ENCODE results near the gene BAG1.

BAG1 gene

DNA sequence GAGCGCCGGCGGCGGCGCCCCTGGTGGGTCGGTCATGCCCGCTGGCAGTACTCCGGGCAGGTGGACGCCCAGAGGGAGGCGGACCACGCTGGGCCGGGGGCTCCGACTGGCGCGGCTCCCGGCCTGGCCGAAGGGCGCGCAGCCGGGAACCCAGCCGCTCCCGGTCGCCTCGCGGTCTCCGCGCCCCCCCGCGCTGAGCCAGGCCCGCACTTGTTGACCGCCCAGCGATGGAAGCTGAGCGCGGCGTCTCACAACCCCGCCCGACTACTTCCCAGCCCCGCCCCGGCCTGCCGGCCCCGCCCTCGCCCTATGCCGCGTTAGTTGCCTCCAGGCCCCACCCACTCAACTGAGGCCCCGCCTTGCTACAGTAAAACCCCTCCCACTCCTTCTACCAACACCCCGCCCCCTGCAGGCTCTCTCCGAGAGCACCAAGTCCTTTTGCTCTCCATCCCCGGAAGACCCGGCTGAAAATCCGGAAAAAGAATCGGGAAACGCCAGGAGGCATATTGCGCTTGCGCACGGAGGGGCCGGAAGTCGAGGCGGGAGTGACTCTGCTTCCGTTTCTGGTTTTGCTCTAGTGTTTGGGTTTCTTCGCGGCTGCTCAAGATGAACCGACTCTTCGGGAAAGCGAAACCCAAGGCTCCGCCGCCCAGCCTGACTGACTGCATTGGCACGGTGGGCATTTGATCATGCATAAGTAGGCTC is at the start of gene BAG1, which contains the start of gene CHMP5:
TSS of gene BAG1 (minus strand) at position 236 of the 705 bp plus-strand sequence.
TSS of gene CHMP5 (plus strand) at position 577 of the 705 bp plus-strand sequence. CDS start at position 607, 30 bp downstream.
- DNase-seq (ENCODE audit: low read depth, low spot score): peak; percentile 98

DNA sequence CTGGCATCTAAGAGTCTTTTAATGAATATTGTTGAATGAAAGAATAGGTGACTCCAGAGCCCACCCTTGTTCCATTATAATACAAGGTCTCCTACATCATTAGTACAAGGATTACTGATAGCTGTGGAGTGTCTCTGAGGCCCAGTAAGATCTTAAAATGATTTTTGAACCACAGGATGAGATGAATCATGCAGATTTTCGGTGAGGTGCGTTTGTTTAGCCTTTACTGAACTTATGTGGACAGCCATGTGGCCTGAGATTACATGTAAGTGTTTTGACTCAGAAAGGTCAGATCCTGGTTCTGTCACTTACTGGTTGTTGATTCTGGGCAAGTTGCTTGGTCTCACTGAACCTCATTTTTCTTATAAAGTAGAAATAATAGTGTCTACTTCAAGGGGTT is 47.4 kb upstream of the BAG1 start:
- DNase-seq (ENCODE audit: low read depth, low spot score): no peak

GRCh38 chr9:33310748-33311147 is 46.2 kb upstream of the BAG1 start:
- DNase-seq (ENCODE audit: low read depth, low spot score): no peak

GRCh38 chr9:33309903-33310302 is 45.4 kb upstream of the BAG1 start:
- no peak for DNase-seq (ENCODE audit: low read depth, low spot score)

DNA sequence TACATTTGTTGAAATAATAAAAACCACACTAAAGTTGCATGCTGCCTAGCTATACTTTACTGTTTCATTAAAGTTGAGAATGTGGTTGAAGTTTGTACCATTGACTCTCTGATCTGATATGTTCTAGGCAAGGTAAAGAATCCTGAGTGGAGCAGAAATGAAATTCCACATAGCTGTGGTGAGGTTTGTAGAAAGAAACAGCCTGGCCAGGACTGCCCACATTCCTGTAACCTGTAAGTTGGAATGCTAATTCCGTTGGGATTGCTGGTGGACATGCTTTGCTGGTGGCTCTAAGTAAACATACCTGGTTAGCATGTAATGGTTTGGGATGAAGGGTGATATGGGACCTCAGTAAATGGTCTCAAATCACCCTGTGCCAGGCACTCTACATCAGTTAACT is 42.6 kb upstream of the BAG1 start:
- no peak for DNase-seq (ENCODE audit: low read depth, low spot score)

- DNase-seq (ENCODE audit: low read depth, low spot score): no peak
Measured at GRCh38 chr9:33306037-33306436, 41.5 kb upstream of the BAG1 start.

- DNase-seq (ENCODE audit: low read depth, low spot score): no peak
Measured at GRCh38 chr9:33304362-33304761, 39.9 kb upstream of the BAG1 start.

DNA sequence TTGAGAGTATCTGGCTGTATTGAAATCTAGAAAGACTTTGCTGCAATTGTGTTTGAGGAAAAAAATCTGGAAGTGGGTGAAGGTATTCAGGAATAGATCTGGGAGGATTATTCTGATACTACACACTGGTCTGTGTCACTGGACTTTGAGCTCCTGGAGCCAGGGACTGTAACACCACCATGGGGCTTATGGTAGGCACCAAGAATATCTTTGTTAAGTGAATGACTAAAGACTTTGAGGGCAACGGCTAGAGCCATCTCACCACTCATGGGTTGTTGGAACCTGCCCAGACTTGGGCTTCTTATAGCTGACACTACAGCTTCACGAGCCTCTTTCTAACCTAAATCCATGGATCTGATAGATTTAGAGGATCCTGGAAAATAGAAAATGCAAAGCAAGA is 36.0 kb upstream of the BAG1 start:
- DNase-seq (ENCODE audit: low read depth, low spot score): no peak

GRCh38 chr9:33297432-33297831 is 32.9 kb upstream of the BAG1 start:
- no peak for DNase-seq (ENCODE audit: low read depth, low spot score)

GRCh38 chr9:33295571-33295970 is 31.1 kb upstream of the BAG1 start:
- no peak for DNase-seq (ENCODE audit: low read depth, low spot score)

DNA sequence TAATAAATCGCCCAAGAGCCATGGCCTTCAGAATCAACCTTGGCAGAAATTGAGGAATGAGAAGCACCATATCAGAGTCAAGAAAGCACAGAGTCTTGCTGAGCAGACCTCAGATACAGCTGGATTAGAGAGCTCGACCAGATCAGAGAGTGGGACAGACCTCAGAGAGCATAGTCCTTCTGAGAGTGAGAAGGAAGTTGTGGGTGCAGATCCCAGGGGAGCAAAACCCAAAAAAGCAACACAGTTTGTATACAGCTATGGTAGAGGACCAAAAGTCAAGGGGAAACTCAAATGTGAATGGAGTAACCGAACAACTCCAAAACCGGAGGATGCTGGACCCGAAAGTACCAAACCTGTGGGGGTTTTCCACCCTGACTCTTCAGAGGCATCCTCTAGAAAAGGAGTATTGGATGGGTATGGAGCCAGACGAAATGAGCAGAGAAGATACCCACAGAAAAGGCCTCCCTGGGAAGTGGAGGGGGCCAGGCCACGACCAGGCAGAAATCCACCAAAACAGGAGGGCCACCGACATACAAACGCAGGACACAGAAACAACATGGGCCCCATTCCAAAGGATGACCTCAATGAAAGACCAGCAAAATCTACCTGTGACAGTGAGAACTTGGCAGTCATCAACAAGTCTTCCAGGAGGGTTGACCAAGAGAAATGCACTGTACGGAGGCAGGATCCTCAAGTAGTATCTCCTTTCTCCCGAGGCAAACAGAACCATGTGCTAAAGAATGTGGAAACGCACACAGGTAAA is 30.3 kb upstream of the BAG1 start:
- no peak for DNase-seq (ENCODE audit: low read depth, low spot score)

- no peak for DNase-seq (ENCODE audit: low read depth, low spot score)
Measured at GRCh38 chr9:33293782-33294181, 29.3 kb upstream of the BAG1 start.

GRCh38 chr9:33291901-33292300 is 27.4 kb upstream of the BAG1 start:
- no peak for DNase-seq (ENCODE audit: low read depth, low spot score)

DNA sequence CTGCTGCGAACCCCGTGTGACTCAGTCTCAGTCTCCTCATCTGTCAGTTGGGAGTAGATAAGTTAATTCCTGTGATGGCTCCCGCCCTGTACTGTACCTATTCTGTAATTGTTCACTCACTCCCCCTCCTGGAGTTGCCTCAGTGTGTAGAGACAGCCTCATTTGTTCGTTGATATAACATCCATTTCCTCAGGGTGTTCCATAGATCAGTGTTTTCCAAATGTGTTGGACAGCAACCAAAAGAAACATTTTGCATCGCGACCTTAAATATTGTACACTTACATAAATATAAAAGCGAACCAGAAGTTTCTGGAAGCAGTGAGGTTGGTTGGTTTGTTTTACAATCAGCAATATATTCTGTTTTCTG is 26.5 kb upstream of the BAG1 start:
- no peak for DNase-seq (ENCODE audit: low read depth, low spot score)

DNA sequence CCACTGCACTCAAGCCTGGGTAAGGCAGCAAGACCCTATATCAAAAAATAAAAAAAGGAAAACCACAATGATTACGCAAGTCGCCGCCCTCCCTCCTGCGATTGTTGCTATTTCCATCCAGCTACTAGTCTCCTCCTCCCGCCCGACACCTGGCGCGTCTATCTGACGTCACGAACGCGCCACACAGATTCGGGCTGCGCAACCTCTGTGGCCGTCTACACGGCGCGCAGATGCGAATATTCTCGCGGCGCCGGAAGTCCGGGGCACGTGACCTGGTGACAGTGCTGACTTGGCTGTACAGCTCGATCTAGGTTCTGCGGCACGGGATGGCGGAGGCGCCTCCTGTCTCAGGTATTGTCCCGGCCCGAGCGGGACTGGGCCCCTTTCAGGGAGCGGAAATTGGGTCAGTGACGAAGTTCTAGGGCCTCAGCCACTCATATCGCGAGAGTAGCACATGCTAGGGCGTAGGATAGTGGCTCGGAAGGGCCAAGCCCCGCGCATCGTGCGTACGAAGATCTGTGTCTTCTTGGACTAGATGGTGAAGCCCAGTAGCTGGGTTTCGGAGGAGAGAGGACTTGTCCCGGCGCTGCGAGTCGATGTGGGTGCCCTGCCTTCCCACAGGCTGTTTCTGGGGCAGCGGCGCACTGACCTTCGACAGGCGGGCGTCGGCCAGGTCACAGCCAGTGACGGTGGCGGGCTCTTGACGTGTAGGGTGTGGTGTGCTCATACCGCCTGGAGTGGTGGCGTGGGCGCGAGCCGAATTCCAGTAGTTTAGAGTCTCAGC is 25.9 kb upstream of the BAG1 start, which contains the start of gene NFX1:
TSS of gene NFX1 (plus strand) at position 270 of the 784 bp plus-strand sequence. CDS start at position 327, 57 bp downstream.
- peak; percentile 99 for DNase-seq (ENCODE audit: low read depth, low spot score)

- DNase-seq (ENCODE audit: low read depth, low spot score): no peak
Measured at GRCh38 chr9:33289936-33290246, 25.4 kb upstream of the BAG1 start.

- DNase-seq (ENCODE audit: low read depth, low spot score): no peak
Measured at GRCh38 chr9:33289496-33289895, 25.0 kb upstream of the BAG1 start.

DNA sequence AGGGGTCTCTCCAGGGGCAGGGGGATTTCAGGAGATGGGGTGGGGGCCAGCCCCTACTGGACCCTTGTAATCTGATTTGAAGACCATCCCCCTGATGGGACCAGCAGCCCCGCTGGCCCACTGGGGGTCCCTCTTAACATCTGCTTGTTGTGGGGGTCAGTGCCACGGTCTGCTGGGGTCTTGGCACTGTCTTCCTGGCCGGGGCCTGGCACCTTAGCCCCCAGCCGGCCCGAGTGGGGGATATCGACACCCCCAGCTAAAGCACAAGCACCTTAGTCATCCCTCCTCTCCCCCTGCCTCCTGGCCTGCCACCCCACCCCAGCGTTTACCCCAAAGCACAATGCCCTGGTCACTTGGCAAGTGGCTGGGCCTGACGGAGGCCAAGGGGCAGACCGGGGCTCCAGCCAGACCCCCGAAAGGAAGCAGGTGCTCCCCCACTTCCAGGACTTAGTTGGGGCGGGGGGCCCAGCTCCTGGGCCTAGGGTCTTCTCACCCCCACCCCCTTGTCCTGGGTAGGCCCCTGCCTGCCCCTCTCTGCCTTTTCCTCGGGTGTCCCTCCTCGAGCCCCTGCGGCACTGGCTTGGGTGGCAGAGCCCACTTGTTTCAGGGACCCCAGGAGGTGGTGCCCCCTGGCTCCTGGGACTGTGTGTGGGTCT is 24.4 kb upstream of the BAG1 start:
- DNase-seq (ENCODE audit: low read depth, low spot score): no peak

- no peak for DNase-seq (ENCODE audit: low read depth, low spot score)
Measured at GRCh38 chr9:33288235-33288634, 23.7 kb upstream of the BAG1 start.

DNA sequence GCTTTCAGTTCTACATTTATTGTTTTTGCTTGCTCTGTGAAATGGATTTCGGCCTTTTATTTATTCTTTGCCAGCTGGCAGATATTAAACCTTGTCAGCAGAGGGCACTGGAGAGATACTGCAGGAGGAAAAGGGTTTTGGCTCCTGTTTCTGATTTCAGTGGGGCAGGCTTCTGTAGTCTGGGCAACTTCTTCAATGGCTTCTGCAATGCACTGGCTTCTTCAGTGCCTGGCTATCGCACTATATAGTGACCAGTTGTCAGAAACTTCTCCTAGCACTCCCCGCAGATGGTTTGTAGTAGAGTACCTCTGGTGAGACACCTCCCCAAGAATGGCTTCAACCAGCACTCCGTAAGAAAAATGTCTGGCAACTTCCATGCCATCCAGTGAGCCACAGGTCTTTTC is 22.6 kb upstream of the BAG1 start:
- DNase-seq (ENCODE audit: low read depth, low spot score): no peak

GRCh38 chr9:33285502-33285901 is 21.0 kb upstream of the BAG1 start:
- no peak for DNase-seq (ENCODE audit: low read depth, low spot score)

DNA sequence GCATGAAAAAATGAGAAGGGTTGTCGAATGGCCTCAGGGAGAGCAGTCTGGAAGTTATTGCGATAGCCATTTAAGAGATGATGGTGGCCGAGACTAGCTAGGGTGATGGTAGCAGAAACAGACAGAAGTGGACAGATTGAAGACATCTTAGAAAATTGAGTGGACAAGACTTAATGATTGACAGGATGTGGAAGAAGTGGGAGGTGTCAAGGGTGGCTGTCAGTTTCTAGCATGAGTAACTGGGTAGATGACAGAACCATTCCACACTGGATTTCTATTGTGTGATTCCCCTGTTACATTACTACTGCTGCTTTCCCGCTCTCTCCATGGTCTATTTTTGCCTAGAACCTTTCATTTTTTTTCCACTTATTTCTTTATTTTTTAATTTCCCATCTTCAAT is 13.0 kb upstream of the BAG1 start:
- DNase-seq (ENCODE audit: low read depth, low spot score): no peak

All from activated CD4-positive, CD25-positive, alpha-beta regulatory T cell treated with anti-CD3 and anti-CD28 coated beads, Interleukin-2, amount 50 U/mL, for 16 hours (primary cell).